Keratinocyte (primary cell): ENCODE results near the gene ARHGAP8. TPM values are rescaled to one million over a fixed set of nuclear protein-coding genes. Genes with fewer than 3 reads are reported as not detected.

ENCODE experiments used
- DNase-seq: peaks from one replicate; pipeline ENCODE4 v3.0.0-alpha.2; 2011; ENCODE audit warnings: low read depth, missing footprints, low spot score
- FAIRE-seq: peaks from 2 replicates; lab custom pipeline; 2011; peaks lifted over from hg19 to GRCh38; lab: Jason Lieb, UNC
- H2AFZ ChIP-seq: 2 replicates; pipeline ENCODE4 v1.6.0; 2012; ENCODE audit warnings: low read length, control low read depth, inconsistent platforms; ENCODE audit not compliant: control insufficient read depth
- H3K27ac ChIP-seq: 2 replicates; pipeline ENCODE4 v1.5.1; 2011; ENCODE audit warnings: low read length; ENCODE audit not compliant: control insufficient read depth, insufficient read depth
- H3K27me3 ChIP-seq: 3 replicates; pipeline ENCODE4 v1.6.0; 2011; ENCODE audit warnings: low read length; ENCODE audit not compliant: control insufficient read depth, insufficient read depth; ENCODE audit errors: extremely low read depth
- H3K36me3 ChIP-seq, 2 experiments: 2 replicates in 1 of 2; 3 replicates in 1 of 2; pipeline ENCODE4 v1.5.1; 2011; ENCODE audit warnings: low read length in 2 of 2, mild to moderate bottlenecking in 1 of 2; ENCODE audit not compliant: control insufficient read depth in 2 of 2, insufficient read depth in 2 of 2; ENCODE audit errors: extremely low read depth in 1 of 2
- H3K4me1 ChIP-seq: 3 replicates; pipeline ENCODE4 v1.5.1; 2011; ENCODE audit warnings: low read length; ENCODE audit not compliant: control insufficient read depth, insufficient read depth; ENCODE audit errors: extremely low read depth
- H3K4me2 ChIP-seq: 3 replicates; pipeline ENCODE4 v1.6.0; 2011; ENCODE audit warnings: low read depth, low read length; ENCODE audit not compliant: control insufficient read depth, insufficient read depth; ENCODE audit errors: extremely low read depth
- H3K4me3 ChIP-seq, 3 experiments: fragments of 200-600 bp in 1 of 3; sonication (generic) in 1 of 3; 2 replicates in 2 of 3; 3 replicates in 1 of 3; pipeline ENCODE4 v1.5.1; 2011 to 2016; ENCODE audit warnings: low read length in 3 of 3, mild to moderate bottlenecking in 3 of 3, control low read depth in 2 of 3, inconsistent platforms in 1 of 3, low read depth in 1 of 3, mixed read lengths in 1 of 3, mixed run types in 1 of 3, moderate library complexity in 1 of 3; ENCODE audit not compliant: control insufficient read depth in 2 of 3, insufficient read depth in 2 of 3; ENCODE audit errors: extremely low read depth in 1 of 3
- H3K79me2 ChIP-seq: 2 replicates; pipeline ENCODE4 v1.6.0; 2012; ENCODE audit warnings: low read length; ENCODE audit not compliant: control insufficient read depth, insufficient read depth
- H3K9ac ChIP-seq: 3 replicates; pipeline ENCODE4 v1.6.0; 2011; ENCODE audit warnings: low read length; ENCODE audit not compliant: control insufficient read depth, insufficient read depth; ENCODE audit errors: extremely low read depth
- H3K9me1 ChIP-seq: 3 replicates; pipeline ENCODE4 v1.6.0; 2011; ENCODE audit warnings: low read length; ENCODE audit not compliant: control insufficient read depth, insufficient read depth; ENCODE audit errors: extremely low read depth
- H3K9me3 ChIP-seq: 2 replicates; pipeline ENCODE4 v1.5.1; 2012; ENCODE audit warnings: low read depth, low read length; ENCODE audit not compliant: control insufficient read depth
- H4K20me1 ChIP-seq: 3 replicates; pipeline ENCODE4 v1.6.0; 2011; ENCODE audit warnings: low read length; ENCODE audit not compliant: control insufficient read depth, insufficient read depth; ENCODE audit errors: extremely low read depth
- EZH2 ChIP-seq: IDR thresholded peaks from one replicate; pipeline ENCODE4 v1.6.1; 2012; ENCODE audit warnings: inconsistent platforms, mild to moderate bottlenecking, low read length, moderate library complexity
- dilution Hi-C: fragments of 300-500 bp; cut with MboI; formaldehyde crosslinking; loops from one replicate; pipeline ENCODE4 v1.7.0; 2020; ENCODE audit warnings: low sequenced_read_pairs; ENCODE audit not compliant: extremely low pct_ligation_motif_present
- polyA plus RNA-seq, 5 experiments: library from polyadenylated mRNA; depleted of rRNA in 3 of 5; stranded (reverse) in 3 of 5; stranded (forward) in 1 of 5; unstranded in 1 of 5; fragments of >200 nt; gene quantifications; 1 replicate in 1 of 5; 2 replicates in 3 of 5; 3 replicates in 1 of 5; pipeline versions ENCODE4 v1.2.1 to v1.2.3, GENCODE V29; 2011 to 2012; ENCODE audit warnings: missing spikeins in 2 of 5, low read depth in 1 of 5, low replicate concordance in 1 of 5
- TF ChIP-seq, protein P1 (sequence below), 3 experiments: IDR thresholded peaks in 1 of 3; conservative IDR thresholded peaks in 1 of 3; optimal IDR thresholded peaks in 1 of 3; 2 replicates in 2 of 3; 3 replicates in 1 of 3; pipeline versions ENCODE3 to v1.5.1; 2011; ENCODE audit warnings: low read length in 3 of 3, mild to moderate bottlenecking in 3 of 3, moderate library complexity in 2 of 3, control low read depth in 1 of 3, inconsistent platforms in 1 of 3; ENCODE audit not compliant: insufficient read depth in 2 of 3; ENCODE audit errors: extremely low read depth in 1 of 3

Gene ARHGAP8
- polyA plus RNA-seq, 1 donor (not counting 4 experiments of a cell fraction or from before 2014, with no cell fraction given): 21.3 TPM

DNA sequence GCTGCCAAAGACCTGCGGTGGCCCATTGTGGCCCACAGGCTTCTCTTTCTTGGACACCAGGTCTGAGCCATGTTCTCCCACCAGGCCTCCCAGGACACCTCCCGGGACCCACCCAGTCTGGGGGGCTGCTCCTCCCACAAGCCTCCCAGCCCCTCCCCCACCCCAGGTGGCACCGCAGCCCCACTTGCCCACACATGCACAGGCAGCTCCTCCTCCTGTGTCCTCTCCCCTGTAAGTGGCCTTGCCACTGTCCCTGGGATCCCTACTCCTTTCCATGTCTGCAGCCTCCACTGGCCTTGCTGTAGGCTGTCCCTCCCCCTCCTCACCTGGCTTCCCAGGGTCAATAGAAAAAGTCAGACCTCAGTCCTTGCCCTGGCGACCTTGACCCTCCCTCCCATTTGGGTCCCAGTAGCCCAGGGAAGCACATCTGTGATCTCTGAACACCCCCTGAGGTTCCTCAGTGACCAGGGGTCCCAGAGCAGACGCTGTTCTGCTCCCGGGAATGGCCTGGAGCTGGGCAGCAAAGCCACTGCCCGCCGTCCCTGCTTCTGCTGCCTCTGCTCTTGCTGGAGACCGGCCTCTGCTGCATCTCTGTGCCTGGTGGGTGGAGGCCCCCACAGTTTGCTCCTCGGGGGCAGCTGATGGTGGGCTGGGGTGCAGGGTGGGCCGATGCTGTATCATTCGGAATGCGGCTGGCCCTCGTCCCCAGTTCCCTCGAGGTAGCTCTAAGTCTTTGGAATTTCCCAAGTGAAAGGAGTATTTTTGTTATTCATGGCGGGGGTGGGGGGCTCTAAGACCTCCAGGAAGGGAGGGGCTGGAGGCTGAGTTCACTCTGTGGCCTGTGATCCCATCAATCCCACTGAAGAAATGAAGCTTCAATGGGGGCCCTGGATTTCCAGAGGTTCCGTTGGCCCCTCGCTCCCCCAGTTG is 43.6 kb downstream of the ARHGAP8 start:
- H3K27me3 ChIP-seq: no peaks in the 10 kb centered on the region
- no peaks in the 10 kb centered on the region for H3K79me2 ChIP-seq
- dilution Hi-C loops: no loop called here
- DNase-seq (no peak), FAIRE-seq (no peak)
- no peak overlapping the region for H3K4me3 ChIP-seq
- H3K9ac ChIP-seq: no peak overlapping the region
- H3K9me1 ChIP-seq: no peaks in the 10 kb centered on the region
- no peak overlapping the region for H3K27ac ChIP-seq
- no peak overlapping the region for H3K4me2 ChIP-seq
- TF ChIP-seq, protein P1, sequence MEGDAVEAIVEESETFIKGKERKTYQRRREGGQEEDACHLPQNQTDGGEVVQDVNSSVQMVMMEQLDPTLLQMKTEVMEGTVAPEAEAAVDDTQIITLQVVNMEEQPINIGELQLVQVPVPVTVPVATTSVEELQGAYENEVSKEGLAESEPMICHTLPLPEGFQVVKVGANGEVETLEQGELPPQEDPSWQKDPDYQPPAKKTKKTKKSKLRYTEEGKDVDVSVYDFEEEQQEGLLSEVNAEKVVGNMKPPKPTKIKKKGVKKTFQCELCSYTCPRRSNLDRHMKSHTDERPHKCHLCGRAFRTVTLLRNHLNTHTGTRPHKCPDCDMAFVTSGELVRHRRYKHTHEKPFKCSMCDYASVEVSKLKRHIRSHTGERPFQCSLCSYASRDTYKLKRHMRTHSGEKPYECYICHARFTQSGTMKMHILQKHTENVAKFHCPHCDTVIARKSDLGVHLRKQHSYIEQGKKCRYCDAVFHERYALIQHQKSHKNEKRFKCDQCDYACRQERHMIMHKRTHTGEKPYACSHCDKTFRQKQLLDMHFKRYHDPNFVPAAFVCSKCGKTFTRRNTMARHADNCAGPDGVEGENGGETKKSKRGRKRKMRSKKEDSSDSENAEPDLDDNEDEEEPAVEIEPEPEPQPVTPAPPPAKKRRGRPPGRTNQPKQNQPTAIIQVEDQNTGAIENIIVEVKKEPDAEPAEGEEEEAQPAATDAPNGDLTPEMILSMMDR (optimal IDR thresholded peaks at IDR 0.05 in 1 of 3, IDR thresholded peaks at IDR 0.05 in 1 of 3, conservative IDR thresholded peaks at IDR 0.05 in 1 of 3; ENCODE audit: extremely low read depth in 1 of 3, insufficient read depth in 2 of 3, low read length in 3 of 3): no peak
- TF ChIP-seq EZH2: no peak
- H3K36me3 ChIP-seq: peaks cover 4 to 14% of the 10 kb centered on the region in 2 experiments
- H3K9me3 ChIP-seq: no peaks in the 10 kb centered on the region
- no peaks in the 10 kb centered on the region for H3K4me1 ChIP-seq
- no peaks in the 10 kb centered on the region for H4K20me1 ChIP-seq
- no peak overlapping the region for H2AFZ ChIP-seq

DNA sequence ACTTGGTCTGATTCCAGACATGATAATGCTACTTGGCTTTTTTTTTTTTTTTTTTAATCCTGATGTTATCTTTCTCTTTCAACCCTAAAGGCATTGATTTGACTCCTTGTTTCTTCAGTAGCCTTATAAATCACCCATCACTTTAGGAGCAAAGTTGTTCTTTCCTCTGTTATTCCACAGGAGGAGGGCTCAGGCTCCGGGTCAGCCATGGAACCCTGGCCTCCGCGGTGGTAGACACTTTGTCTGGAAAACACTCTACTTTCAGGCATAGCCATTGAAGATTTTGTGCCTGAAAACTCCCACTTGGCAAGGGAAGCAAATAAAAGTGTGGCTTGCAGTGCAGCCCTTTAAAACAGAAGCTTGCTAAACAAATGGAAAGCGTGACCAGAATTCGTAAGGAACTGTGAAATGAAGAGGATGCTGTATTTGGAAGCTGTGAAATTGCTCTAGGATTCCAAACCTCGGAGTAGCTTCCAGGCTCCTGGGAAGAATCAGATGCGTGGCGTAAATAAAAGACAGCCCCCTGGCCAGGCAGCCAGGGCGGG is 44.9 kb downstream of the ARHGAP8 start:
- no peaks in the 10 kb centered on the region for H3K79me2 ChIP-seq
- no peak overlapping the region for H3K4me2 ChIP-seq
- DNase-seq (no peak), FAIRE-seq (no peak)
- no peaks in the 10 kb centered on the region for H3K9me1 ChIP-seq
- H3K4me3 ChIP-seq: no peak overlapping the region
- no peak overlapping the region for H2AFZ ChIP-seq
- H3K9ac ChIP-seq: no peak overlapping the region
- TF ChIP-seq, protein P1 (optimal IDR thresholded peaks at IDR 0.05 in 1 of 3, IDR thresholded peaks at IDR 0.05 in 1 of 3, conservative IDR thresholded peaks at IDR 0.05 in 1 of 3; ENCODE audit: extremely low read depth in 1 of 3, insufficient read depth in 2 of 3, low read length in 3 of 3): no peak
- no peak for TF ChIP-seq EZH2
- no peaks in the 10 kb centered on the region for H3K4me1 ChIP-seq
- H3K27ac ChIP-seq: no peak overlapping the region
- H4K20me1 ChIP-seq: no peaks in the 10 kb centered on the region
- no peaks in the 10 kb centered on the region for H3K27me3 ChIP-seq
- dilution Hi-C loops: no loop called here
- H3K36me3 ChIP-seq: peaks cover 8 to 17% of the 10 kb centered on the region in 2 experiments
- no peaks in the 10 kb centered on the region for H3K9me3 ChIP-seq
